ENCODE measurements around the gene B3GAT3.
A peak's percentile ranks its signal among the peaks of the same experiment; 100 is the strongest.

- peak in 2 of 3 donors; percentile 35 to 71 for TF ChIP-seq POLR2A (IDR thresholded peaks at IDR 0.05)
- TF ChIP-seq CTCF (IDR thresholded peaks at IDR 0.05 in 8 of 11, conservative IDR thresholded peaks at IDR 0.05 in 3 of 11): peak in 5 of 11 experiments; percentile 0 to 36 (median 12)
- TF ChIP-seq POLR2AphosphoS5 (IDR thresholded peaks at IDR 0.05): peak; percentile 90 to 94 (median 92)
These were observed 48.0 kb downstream of the B3GAT3 start, which contains the start of gene EEF1G for GRCh38 chr11:62573592-62574362.
